Superior temporal gyrus (tissue), 1 donor: ENCODE results near the gene CLCNKB.
A peak's percentile ranks its signal among the peaks of the same experiment; 100 is the strongest.
"Not testable (repeated sequence)": the region's sequence is repeated elsewhere in the genome, so short reads cannot be mapped to it uniquely, and the experiment has no call there.

Experiments used
- DNase-seq: peaks from one replicate; pipeline ENCODE4 v3.0.0-alpha.2; 2016; ENCODE audit errors: extremely low spot score

Gene CLCNKB

GRCh38 chr1:16043521-16043920 lies at the start of gene CLCNKB:
Gene CLCNKB, plus strand, starts transcription at chr1:16043782. Its CDS starts 711 bp downstream, at chr1:16044493.
- no peak for DNase-seq

- no peak for DNase-seq
Measured at GRCh38 chr1:15994081-15994480, 49.5 kb upstream of the CLCNKB start.

- DNase-seq, result peak; percentile 88
Measured at GRCh38 chr1:15994590-15995351, 48.8 kb upstream of the CLCNKB start.

DNA sequence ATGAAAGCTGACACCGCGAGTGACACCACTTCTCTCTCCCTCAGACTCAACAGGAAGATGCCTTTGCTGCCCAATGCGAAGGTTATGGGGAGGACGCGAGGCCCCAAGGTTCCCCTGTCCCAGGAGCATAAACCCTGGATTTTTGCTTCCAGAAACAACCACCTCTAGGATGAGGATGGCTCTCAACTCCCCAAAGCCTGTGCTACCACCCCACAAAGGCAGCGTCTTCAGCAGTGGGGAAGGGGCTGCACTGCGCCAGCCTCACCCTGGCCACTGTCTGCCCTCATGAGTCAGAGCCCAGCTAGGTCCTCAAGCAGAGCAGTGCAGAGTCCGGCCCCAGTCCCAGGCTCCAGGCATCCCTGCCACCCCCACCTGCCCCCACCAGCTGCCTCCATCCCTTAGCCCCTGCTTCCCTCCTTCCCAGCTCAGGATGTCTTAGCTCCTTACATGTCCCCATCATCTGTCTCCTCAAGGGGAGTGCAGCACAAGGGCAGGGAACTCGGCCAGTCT lies 46.5 kb upstream of the CLCNKB start:
- no peak for DNase-seq

DNA sequence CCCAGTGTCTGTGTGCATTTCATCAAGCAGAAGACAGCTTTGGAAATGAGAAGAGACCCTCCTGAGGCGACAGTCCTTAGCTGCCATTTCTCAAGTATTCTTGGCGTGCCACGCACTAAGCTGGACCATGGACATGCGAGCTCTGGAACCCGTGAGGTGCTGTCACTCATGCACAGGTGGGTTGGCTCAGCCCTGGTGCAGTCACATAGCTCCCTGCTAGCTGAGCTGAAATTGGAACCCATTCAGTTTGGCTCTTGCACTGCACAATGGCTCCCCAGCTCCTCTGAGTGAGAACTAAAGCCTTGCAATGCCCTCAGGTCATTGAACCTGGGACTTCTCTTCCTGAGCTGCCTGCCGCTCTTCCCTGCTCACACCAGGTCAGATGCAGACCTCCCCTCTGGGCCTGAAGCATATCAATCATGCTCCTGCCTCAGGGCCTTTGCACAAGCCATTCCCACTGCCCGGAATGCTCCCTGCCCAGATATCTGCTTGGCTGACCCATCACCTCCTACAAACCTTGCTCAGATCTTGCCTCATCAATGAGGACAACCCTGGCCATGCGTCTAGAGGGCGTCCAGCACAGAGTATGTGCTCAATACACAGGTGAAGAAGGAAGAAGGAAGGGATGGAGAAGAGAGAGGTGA lies 45.8 kb upstream of the CLCNKB start:
- DNase-seq, result no peak

GRCh38 chr1:15998929-15999328 lies 44.7 kb upstream of the CLCNKB start:
- no peak for DNase-seq

DNA sequence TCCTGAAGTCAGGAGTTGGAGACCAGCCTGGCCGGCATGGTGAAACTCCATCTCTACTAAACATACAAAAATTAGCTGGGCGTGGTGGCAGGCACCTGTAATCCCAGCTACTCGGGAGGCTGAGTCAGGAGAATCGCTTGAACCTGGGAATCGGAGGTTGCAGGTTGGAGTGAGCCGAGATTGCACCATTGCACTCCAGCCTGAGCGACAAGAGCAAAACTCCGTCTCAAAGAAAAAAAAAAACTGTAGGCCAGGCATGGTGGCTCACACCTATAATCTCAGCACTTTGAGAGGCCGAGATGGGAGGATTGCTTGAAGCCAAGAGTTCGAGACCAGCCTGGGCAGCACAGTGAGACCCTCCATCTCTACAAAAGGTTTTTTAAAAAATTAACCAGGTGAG lies 42.3 kb upstream of the CLCNKB start:
- not testable (repeated sequence) for DNase-seq

DNA sequence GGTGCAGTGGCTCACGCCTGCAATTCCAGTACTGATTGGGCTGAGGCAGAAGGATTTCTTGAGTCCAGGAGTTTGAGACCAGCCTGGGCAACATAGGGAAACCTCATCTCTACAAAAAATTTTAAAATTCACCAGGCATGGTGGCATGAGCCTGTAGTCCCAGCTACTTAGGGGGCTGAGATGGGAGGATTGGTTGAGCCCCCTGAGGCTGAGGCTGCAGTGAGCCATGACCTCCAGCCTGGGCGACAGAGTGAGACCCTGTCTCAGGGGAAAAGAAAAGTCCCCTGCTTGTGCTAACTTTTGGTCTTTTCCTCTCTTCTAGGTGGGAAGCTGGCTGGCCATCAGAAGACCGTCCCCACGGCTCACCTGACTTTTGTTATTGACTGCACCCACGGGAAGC lies 38.0 kb upstream of the CLCNKB start:
- DNase-seq, result no peak

- no peak for DNase-seq
Measured at GRCh38 chr1:16006010-16006409, 37.6 kb upstream of the CLCNKB start.

DNA sequence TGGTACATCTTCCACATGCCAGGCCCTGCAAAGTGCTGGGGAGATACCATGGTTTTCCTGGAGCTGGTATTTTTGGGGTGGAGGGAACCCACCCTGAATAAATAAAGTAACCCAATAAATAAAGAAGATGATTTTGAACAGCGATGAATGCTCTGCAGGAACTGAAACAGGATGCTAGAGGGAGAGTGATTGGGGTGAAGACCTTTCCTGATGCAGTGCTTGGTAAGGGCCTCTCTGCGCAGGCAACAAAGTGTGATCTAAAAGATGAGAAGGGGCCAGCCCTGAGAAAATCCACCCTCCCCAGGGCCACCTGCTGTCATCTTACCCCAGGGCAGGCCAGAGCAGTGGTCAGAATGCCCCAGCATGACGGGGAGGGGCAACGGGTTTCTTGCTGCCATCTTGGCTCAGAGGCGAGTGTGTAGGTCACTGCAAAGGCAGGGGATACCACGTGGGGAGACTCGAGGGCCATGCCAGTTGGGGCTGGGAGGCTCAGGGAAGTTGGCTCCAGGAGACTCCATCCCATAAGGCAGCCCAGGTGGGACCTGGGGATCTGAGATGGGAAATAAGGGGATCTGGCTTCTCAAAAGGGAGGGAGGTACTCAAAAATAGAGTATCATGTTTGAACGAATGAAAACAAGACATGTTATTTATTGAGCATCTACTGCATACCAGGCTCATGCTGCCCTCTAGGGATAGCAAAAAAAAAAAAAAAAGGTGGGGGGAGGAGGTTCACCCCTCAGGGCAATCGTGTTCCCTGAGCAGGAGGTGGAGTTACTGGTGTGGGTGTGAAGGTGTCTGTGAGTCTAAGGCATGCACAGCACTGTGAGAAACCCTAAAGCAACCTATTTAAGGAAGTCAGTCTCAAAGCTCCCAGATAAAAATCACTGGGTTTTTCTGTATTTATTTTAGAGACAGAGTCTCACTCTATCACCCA lies 36.8 kb upstream of the CLCNKB start:
- no peak for DNase-seq

- DNase-seq, result no peak
Measured at GRCh38 chr1:16007671-16008341, 35.8 kb upstream of the CLCNKB start.

DNA sequence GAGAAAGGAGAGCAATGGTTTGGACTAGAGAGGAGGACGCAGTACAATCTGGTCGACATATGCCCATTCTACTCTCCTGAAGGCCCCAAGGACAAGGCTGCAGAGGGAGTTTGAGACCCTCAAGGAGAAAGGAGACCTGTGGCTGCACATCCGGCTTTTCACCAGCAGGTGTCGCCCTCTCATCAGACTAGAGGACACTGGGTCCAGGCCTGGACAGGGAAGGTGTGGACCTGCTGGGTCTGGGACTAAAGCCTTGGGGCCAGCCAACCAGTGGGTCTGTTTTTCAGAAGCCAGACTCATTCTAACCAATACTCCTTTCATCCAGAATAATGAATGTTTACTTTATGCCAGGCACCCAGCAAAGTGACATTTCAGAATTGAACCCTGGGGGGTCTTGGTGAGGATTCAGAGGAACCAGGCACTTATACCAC lies 34.5 kb upstream of the CLCNKB start:
- DNase-seq, result peak; percentile 85

- DNase-seq, result no peak
Measured at GRCh38 chr1:16009678-16010077, 33.9 kb upstream of the CLCNKB start.

DNA sequence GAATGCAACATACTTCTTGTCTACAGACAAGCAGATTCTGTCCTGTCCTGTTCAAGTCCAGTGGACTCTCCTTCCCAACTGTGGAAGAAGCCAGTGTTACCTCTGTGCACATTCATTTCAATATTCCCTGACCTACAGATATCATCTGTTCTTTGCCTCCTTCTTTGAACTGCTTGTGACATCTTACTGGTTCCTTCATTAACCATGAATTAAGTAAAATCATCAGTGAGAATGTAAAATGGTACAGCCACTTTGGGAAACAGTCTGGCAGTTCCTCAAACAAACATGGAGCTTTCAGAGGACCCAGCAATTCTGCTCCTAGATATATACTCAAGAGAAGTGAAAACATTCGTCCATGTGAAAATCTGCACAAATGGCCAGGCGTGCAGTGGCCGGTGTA lies 32.7 kb upstream of the CLCNKB start:
- no peak for DNase-seq

DNA sequence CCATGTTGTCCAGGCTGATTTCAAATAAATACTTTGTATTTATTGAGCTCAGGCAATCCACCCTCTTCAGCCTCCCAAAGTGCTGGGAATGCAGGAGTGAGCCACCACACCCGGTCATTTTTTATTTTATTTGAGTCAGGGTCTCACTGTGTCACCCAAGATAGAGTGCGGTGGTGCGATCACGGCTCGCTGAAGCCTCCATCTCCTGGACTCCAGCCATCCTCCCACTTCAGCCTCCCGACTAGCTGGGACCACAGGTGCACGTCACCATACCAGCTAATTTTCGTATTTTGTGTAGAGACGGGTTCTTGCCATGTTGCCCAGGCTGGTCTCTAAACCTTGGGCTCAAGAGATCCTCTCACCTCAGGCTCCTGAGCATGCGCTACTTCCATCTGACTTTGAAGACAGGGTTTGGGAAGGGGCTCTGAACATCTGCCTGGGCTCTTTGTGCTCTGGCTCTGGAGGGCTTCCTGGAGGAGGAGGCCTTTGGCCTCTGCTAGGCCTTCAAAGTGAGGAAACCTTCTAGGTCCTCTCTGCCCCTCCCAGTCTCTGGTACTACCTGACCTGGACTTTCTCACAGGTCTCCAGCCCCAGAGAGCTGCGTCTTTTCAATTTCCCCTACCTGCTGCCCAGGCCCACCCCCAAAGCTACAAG lies 31.5 kb upstream of the CLCNKB start:
- no peak for DNase-seq

GRCh38 chr1:16012590-16013219 lies 30.9 kb upstream of the CLCNKB start:
- no peak for DNase-seq

GRCh38 chr1:16013220-16013907 lies 30.2 kb upstream of the CLCNKB start:
- no peak for DNase-seq

DNA sequence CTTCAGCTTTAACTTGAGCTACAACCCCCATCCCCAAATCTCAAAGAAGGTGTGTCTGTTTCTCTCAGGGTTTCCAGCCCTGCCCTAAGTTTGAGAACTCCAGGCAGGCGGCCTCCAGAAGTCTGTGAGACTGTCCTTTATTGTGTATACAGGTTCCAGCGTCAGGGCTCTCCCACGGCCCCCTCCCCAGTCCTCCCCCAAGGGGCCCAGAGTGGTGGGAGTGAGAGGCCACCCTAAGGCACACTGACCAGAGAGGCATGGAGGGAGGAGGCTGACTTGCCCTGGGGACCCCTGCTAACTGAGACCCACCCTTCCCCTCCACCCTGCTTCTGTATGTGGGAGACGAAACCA lies 29.7 kb upstream of the CLCNKB start:
- DNase-seq, result no peak

GRCh38 chr1:16014509-16015482 lies 28.8 kb upstream of the CLCNKB start:
- no peak for DNase-seq
